ENCODE results near the gene PPP1R18.
"Not testable (repeated sequence)": the region's sequence is repeated elsewhere in the genome, so short reads cannot be mapped to it uniquely, and the experiment has no call there.

The PPP1R18 gene

GRCh38 chr6:30688569-30688968 lies 2.1 kb upstream of the PPP1R18 start:
- no peak for DNase-seq

GRCh38 chr6:30687659-30688431 lies 1.4 kb upstream of the PPP1R18 start:
- no peak for DNase-seq

- peak; percentile 20 for DNase-seq
Measured at GRCh38 chr6:30686908-30687658, 638 bp upstream of the PPP1R18 start.

GRCh38 chr6:30685157-30686008 lies 1.1 kb downstream of the PPP1R18 start:
- no peak for DNase-seq

GRCh38 chr6:30684386-30685156 lies 1.9 kb downstream of the PPP1R18 start:
- DNase-seq = no peak

- DNase-seq = no peak
Measured at GRCh38 chr6:30683980-30684338, 2.5 kb downstream of the PPP1R18 start.

- no peak for DNase-seq
Measured at GRCh38 chr6:30683183-30683979, 3.1 kb downstream of the PPP1R18 start.

GRCh38 chr6:30682143-30683117 lies 4.0 kb downstream of the PPP1R18 start:
- no peak for DNase-seq

GRCh38 chr6:30681766-30682142 lies 4.7 kb downstream of the PPP1R18 start:
- DNase-seq = no peak

GRCh38 chr6:30679765-30680535 lies 6.5 kb downstream of the PPP1R18 start:
- DNase-seq = no peak

- DNase-seq = peak; percentile 62
Measured at GRCh38 chr6:30678964-30679726, 7.3 kb downstream of the PPP1R18 start.

GRCh38 chr6:30676660-30677285 lies 9.7 kb downstream of the PPP1R18 start:
- no peak for DNase-seq

GRCh38 chr6:30672445-30673253 lies 13.8 kb downstream of the PPP1R18 start, which contains the start of gene DHX16:
Gene DHX16, minus strand, starts transcription at chr6:30673006. Its CDS starts 165 bp downstream, at chr6:30672841.
- DNase-seq = peak; percentile 87

GRCh38 chr6:30670760-30671527 lies 15.5 kb downstream of the PPP1R18 start:
- no peak for DNase-seq

GRCh38 chr6:30666300-30666699 lies 20.1 kb downstream of the PPP1R18 start:
- DNase-seq = not testable (repeated sequence)

GRCh38 chr6:30664994-30665767 lies 21.3 kb downstream of the PPP1R18 start:
- DNase-seq = no peak
